Measurements from ENCODE around the gene SKAP1.
"Not testable (repeated sequence)": the region's sequence is repeated elsewhere in the genome, so short reads cannot be mapped to it uniquely, and the experiment has no call there.

The SKAP1 gene

DNA sequence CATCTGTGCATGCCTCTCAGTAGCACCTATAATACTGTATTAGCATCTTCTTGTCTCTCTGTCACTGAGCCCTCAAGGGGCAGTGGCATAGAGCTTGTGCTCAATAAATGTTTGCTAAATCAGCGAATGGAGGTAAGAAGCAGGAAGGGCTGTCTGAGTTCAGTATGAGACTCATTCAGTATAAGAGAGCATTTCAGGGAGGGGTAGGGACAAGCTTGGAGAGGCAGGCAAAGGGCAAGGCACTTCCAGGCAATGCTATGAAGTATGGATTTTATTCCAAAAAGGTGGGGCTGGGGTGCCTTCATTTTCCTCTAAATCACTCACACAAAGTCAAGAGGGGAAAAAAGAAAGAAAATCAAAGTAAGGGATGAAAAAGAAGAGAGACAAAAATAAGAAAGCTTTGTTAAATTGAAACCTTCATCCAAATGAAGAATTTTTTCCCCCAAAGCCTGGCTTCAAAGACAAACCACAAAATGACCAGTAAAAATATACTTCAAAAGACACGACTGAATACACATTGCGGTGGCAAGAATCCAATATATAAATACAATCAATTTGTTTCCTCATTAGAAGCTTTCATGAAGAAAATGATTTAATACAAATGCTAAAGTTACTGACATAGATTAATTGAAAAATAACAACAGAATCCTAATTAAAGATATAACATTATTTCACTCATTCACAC lies 51.2 kb downstream of the SKAP1 start:
- Histone ChIP-seq H3K4me1 (ENCODE audit: control insufficient read depth in 1 of 2, insufficient read depth in 2 of 2, low read length in 2 of 2) (no peaks in the 10 kb centered on the region), H3K4me3 (ENCODE audit: low read depth in 1 of 2, low read length in 2 of 2) (no peak overlapping the region), H3K36me3 (ENCODE audit: control insufficient read depth in 1 of 2, insufficient read depth in 2 of 2, low read length in 2 of 2) (no peaks in the 10 kb centered on the region), H3K9me3 (ENCODE audit: control insufficient read depth in 1 of 2, low read length in 2 of 2) (no peaks in the 10 kb centered on the region), H3K27ac (ENCODE audit: low read length) (no peak overlapping the region), H3K27me3 (ENCODE audit: low read depth, low read length) (no peaks in the 10 kb centered on the region)

DNA sequence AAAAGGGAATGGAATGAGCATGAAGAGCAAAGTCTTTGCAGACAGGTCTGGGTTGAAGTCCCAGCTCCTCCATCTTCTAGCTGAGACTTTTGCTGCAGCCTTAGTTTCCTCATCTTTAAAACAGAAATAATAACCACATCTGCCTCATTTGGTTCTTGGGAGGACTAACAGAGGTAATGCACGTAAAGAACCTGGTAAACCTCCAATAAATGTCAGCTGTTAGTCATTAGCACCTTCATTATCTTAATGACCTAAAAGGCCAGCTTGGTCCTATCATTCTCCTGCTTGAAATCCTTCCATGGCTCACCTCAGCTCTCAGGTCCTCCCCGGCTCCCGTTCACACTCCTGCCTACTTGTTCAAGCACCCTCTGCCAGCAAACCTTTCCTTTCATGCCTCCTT lies 51.8 kb downstream of the SKAP1 start:
- Histone ChIP-seq H3K4me1 (ENCODE audit: control insufficient read depth in 1 of 2, insufficient read depth in 2 of 2, low read length in 2 of 2) (no peaks in the 10 kb centered on the region), H3K9me3 (ENCODE audit: control insufficient read depth in 1 of 2, low read length in 2 of 2) (no peaks in the 10 kb centered on the region), H3K4me3 (ENCODE audit: low read depth in 1 of 2, low read length in 2 of 2) (no peak overlapping the region), H3K36me3 (ENCODE audit: control insufficient read depth in 1 of 2, insufficient read depth in 2 of 2, low read length in 2 of 2) (no peaks in the 10 kb centered on the region), H3K27ac (ENCODE audit: low read length) (no peak overlapping the region), H3K27me3 (ENCODE audit: low read depth, low read length) (no peaks in the 10 kb centered on the region)

DNA sequence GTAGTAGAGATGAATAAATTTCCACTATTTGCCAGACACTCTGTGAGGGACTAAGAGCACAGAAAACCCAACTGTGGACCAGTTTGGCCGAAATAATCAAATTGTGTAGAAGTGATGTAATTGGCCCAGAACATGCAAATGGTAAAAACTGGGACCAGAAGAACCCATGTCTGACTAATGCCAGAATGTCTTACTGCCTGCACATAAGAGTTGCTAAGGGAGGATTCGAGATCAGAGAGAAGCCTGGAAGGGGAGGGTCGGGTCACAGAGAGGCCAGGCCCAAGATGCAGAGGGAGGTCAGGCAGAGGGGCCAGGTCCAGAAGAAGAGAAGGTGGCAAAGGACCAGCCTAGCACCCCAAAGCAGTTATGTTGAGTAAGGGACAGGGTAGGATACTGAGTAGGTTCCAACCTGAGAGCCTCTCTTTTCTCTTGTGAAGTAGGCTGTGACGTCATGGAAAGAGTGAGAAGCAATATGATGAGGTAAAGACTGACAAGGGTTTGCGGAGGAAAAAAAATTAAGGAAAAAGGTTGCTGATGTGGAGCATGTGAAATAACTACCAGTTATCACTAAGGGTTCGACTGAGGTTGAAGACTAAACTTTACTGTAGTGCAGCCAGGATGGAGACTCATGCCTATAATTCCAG lies 53.2 kb downstream of the SKAP1 start:
- no peaks in the 10 kb centered on the region for H3K27me3 ChIP-seq (ENCODE audit: low read depth, low read length)
- H3K9me3 ChIP-seq (ENCODE audit: control insufficient read depth in 1 of 2, low read length in 2 of 2): no peaks in the 10 kb centered on the region
- H3K4me3 ChIP-seq (ENCODE audit: low read depth in 1 of 2, low read length in 2 of 2): no peak overlapping the region
- H3K4me1 ChIP-seq (ENCODE audit: control insufficient read depth in 1 of 2, insufficient read depth in 2 of 2, low read length in 2 of 2): no peaks in the 10 kb centered on the region
- H3K36me3 ChIP-seq (ENCODE audit: control insufficient read depth in 1 of 2, insufficient read depth in 2 of 2, low read length in 2 of 2): no peaks in the 10 kb centered on the region
- H3K27ac ChIP-seq (ENCODE audit: low read length): no peak overlapping the region

DNA sequence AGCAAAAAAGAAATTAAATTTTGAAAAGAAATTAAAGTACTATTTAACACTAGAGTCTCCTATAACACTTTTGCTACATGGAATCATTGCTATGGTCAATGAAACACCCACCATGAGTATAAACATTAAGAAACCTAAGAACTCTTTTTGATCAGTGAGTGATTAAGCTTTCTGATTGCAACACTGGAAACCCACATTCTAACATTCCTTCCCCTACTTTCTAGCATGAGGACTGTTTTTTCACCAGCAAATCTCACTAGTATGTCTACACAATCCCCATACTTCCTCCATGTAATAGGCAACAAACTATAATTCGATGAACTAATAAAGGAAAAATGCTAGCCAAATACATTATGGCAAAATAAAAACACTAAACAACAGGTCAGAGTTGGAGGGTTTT lies 54.7 kb downstream of the SKAP1 start:
- Histone ChIP-seq H3K27me3 (ENCODE audit: low read depth, low read length) (peaks cover 3% of the 10 kb centered on the region), H3K27ac (ENCODE audit: low read length) (no peak overlapping the region), H3K9me3 (ENCODE audit: control insufficient read depth in 1 of 2, low read length in 2 of 2) (no peaks in the 10 kb centered on the region), H3K36me3 (ENCODE audit: control insufficient read depth in 1 of 2, insufficient read depth in 2 of 2, low read length in 2 of 2) (no peaks in the 10 kb centered on the region), H3K4me1 (ENCODE audit: control insufficient read depth in 1 of 2, insufficient read depth in 2 of 2, low read length in 2 of 2) (no peaks in the 10 kb centered on the region), H3K4me3 (ENCODE audit: low read depth in 1 of 2, low read length in 2 of 2) (no peak overlapping the region)

DNA sequence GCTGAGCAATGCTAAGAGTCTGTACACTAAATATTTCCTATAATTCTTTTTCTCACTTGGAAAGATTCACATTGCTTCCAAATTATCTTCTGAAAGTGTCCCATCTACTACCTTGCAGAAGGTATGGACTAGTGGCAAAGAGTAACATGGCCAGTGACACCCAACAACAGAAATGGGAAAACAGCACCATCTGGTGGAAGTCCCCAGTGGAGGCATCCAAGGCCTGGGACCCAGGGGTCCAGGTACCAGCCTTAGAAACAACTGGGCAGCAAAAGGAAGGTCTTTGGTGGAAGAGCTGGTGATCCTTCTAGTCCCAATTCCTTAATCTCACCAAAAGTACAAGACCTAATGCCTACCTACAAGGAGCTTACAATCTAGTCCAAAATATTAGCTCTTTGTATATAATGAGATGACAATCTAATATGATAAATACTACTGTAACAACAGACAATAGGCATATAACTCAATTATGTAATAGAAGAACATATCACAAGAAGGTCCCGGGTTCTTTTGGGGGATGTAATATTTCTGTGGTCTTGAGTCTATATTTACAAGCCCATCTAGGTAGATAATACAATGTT lies 55.3 kb downstream of the SKAP1 start:
- no peaks in the 10 kb centered on the region for H3K4me1 ChIP-seq (ENCODE audit: control insufficient read depth in 1 of 2, insufficient read depth in 2 of 2, low read length in 2 of 2)
- no peaks in the 10 kb centered on the region for H3K9me3 ChIP-seq (ENCODE audit: control insufficient read depth in 1 of 2, low read length in 2 of 2)
- no peak overlapping the region for H3K4me3 ChIP-seq (ENCODE audit: low read depth in 1 of 2, low read length in 2 of 2)
- no peak overlapping the region for H3K27ac ChIP-seq (ENCODE audit: low read length)
- no peaks in the 10 kb centered on the region for H3K36me3 ChIP-seq (ENCODE audit: control insufficient read depth in 1 of 2, insufficient read depth in 2 of 2, low read length in 2 of 2)
- peaks cover 4% of the 10 kb centered on the region for H3K27me3 ChIP-seq (ENCODE audit: low read depth, low read length)

DNA sequence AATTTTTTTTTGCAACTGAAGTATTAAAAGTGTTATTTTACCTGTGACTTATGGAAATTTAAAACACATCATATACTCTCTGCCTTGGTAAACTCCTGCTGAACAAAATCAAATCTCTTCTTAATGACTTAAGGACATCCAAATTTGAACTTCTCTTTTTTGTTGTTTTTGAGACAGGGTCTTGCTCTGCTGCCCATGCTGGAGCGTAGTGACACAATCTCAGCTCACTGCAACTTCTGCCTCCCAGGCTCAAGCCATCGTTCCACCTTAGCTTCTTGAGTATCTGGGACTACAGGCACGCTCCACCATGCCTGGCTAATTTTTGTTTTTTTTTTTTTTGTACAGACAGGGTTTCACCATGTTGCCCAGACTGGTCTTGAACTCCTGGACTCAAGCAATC lies 56.1 kb downstream of the SKAP1 start:
- Histone ChIP-seq H3K27me3 (ENCODE audit: low read depth, low read length) (peaks cover 4% of the 10 kb centered on the region), H3K27ac (ENCODE audit: low read length) (no peak overlapping the region), H3K36me3 (ENCODE audit: control insufficient read depth in 1 of 2, insufficient read depth in 2 of 2, low read length in 2 of 2) (no peaks in the 10 kb centered on the region), H3K4me1 (ENCODE audit: control insufficient read depth in 1 of 2, insufficient read depth in 2 of 2, low read length in 2 of 2) (no peaks in the 10 kb centered on the region), H3K9me3 (ENCODE audit: control insufficient read depth in 1 of 2, low read length in 2 of 2) (no peaks in the 10 kb centered on the region), H3K4me3 (ENCODE audit: low read depth in 1 of 2, low read length in 2 of 2) (no peak overlapping the region)

DNA sequence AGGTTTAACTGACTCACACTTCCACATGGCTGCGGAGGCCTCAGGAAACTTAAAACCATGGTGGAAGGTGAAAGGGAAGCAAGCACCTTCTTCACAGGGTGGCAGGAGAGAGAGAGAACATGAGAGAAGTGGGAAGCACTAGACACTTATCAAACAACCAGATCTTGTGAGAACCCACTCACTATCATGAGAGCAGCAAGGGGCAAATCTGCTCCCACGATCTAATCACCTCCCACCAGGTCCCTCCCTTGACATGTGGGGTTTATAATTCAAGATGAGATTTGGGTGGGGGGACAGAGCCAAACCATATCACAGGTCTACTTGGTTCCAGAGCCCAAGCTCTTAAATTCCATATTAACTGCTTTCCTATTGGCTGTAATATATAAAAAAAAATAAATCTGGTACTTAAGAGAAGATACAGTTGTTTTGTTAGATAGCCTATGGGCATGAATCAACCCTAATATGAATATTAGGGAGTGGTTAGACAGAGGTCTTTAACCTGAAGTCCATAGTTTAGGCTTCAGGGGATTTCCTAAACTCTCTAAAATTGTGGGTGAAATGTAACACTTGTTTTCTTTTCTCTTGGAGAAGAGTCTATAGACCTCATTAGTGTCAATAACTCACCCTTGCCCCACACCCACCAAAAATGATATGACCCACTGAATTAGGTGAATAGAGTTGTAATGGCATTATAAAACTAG lies 56.7 kb downstream of the SKAP1 start:
- H3K27me3 ChIP-seq (ENCODE audit: low read depth, low read length): peaks cover 4% of the 10 kb centered on the region
- H3K27ac ChIP-seq (ENCODE audit: low read length): no peak overlapping the region

DNA sequence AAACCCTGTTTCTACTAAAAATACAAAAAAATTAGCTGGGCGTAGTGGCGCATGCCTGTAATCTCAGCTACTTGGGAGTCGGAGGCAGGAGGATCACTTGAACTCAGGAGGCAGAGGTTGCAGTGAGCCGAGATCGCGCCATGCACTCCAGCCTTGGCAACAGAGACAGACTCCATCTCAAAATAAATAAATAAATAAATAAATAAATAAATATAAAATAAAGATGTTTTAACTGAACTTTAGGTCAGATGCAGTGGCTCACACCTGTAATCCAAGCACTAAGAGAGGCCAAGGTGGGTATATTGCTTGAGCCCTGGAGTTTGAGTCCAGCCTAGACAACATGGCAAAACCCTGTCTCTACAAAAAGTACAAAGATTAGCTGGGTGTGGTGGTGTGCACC lies 61.0 kb downstream of the SKAP1 start:
- H3K4me3 ChIP-seq (ENCODE audit: low read depth in 1 of 2, low read length in 2 of 2); H3K27ac ChIP-seq (ENCODE audit: low read length); H3K4me1 ChIP-seq (ENCODE audit: control insufficient read depth in 1 of 2, insufficient read depth in 2 of 2, low read length in 2 of 2); H3K9me3 ChIP-seq (ENCODE audit: control insufficient read depth in 1 of 2, low read length in 2 of 2); H3K36me3 ChIP-seq (ENCODE audit: control insufficient read depth in 1 of 2, insufficient read depth in 2 of 2, low read length in 2 of 2): not testable (repeated sequence)
- peaks cover 15% of the 10 kb centered on the region for H3K27me3 ChIP-seq (ENCODE audit: low read depth, low read length)

More for the DNA sequence above, 56.7 kb downstream of the SKAP1 start:
- Histone ChIP-seq H3K4me1 (ENCODE audit: control insufficient read depth in 1 of 2, insufficient read depth in 2 of 2, low read length in 2 of 2) (no peaks in the 10 kb centered on the region), H3K36me3 (ENCODE audit: control insufficient read depth in 1 of 2, insufficient read depth in 2 of 2, low read length in 2 of 2) (no peaks in the 10 kb centered on the region), H3K4me3 (ENCODE audit: low read depth in 1 of 2, low read length in 2 of 2) (no peak overlapping the region), H3K9me3 (ENCODE audit: control insufficient read depth in 1 of 2, low read length in 2 of 2) (no peaks in the 10 kb centered on the region)

DNA sequence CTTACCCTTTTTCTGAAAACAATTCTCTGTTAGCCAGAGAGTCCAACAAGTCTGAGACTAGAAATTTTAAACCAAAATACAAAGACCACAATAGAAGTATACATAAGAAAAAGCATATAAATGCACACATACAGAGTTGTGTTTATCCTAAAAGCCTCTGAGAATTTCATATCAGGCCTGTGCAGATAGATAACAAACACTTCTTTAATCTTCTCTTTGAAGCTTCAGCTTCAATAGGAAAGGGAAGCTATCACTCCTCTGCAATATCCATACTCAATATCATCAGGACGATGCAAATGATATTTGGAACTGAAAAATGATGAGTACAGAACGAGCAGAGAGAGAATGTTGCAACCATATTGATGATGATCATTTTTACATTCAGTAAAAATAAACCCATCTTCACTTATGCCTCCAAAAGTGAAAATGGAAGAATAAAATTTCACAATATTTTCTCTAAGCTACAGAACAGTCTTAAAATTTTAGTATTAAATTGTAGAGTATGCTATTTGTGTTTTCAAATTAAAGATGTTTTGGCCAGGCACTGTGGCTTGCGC lies 61.6 kb downstream of the SKAP1 start:
- Histone ChIP-seq H3K27ac (ENCODE audit: low read length) (no peak overlapping the region), H3K27me3 (ENCODE audit: low read depth, low read length) (peaks cover 15% of the 10 kb centered on the region), H3K4me3 (ENCODE audit: low read depth in 1 of 2, low read length in 2 of 2) (no peak overlapping the region)

DNA sequence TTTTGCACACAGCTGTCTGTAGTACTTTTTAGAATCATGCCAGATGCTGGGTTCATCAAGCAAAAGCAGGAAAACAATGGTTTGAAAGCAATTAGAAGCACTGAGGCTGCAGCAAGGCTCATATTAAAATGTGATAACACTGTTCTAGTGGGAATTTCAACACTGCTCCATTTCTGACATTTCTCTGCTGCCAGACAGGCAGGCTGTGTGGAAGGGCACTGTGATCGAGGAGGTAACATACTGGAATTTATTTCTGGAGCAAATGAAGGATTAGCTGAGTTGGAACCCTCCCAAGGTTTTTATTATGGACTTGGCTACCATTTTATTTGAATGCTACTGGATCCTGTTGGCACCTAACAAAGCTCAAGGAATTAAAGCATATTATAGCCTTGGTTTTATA lies 66.9 kb downstream of the SKAP1 start:
- Histone ChIP-seq H3K4me1 (ENCODE audit: control insufficient read depth in 1 of 2, insufficient read depth in 2 of 2, low read length in 2 of 2) (no peaks in the 10 kb centered on the region), H3K4me3 (ENCODE audit: low read depth in 1 of 2, low read length in 2 of 2) (no peak overlapping the region), H3K27ac (ENCODE audit: low read length) (no peak overlapping the region), H3K9me3 (ENCODE audit: control insufficient read depth in 1 of 2, low read length in 2 of 2) (no peaks in the 10 kb centered on the region), H3K27me3 (ENCODE audit: low read depth, low read length) (peaks cover 11% of the 10 kb centered on the region), H3K36me3 (ENCODE audit: control insufficient read depth in 1 of 2, insufficient read depth in 2 of 2, low read length in 2 of 2) (no peaks in the 10 kb centered on the region)

More for the DNA sequence above, 61.6 kb downstream of the SKAP1 start:
- Histone ChIP-seq H3K36me3 (ENCODE audit: control insufficient read depth in 1 of 2, insufficient read depth in 2 of 2, low read length in 2 of 2) (no peaks in the 10 kb centered on the region), H3K9me3 (ENCODE audit: control insufficient read depth in 1 of 2, low read length in 2 of 2) (no peaks in the 10 kb centered on the region), H3K4me1 (ENCODE audit: control insufficient read depth in 1 of 2, insufficient read depth in 2 of 2, low read length in 2 of 2) (no peaks in the 10 kb centered on the region)

DNA sequence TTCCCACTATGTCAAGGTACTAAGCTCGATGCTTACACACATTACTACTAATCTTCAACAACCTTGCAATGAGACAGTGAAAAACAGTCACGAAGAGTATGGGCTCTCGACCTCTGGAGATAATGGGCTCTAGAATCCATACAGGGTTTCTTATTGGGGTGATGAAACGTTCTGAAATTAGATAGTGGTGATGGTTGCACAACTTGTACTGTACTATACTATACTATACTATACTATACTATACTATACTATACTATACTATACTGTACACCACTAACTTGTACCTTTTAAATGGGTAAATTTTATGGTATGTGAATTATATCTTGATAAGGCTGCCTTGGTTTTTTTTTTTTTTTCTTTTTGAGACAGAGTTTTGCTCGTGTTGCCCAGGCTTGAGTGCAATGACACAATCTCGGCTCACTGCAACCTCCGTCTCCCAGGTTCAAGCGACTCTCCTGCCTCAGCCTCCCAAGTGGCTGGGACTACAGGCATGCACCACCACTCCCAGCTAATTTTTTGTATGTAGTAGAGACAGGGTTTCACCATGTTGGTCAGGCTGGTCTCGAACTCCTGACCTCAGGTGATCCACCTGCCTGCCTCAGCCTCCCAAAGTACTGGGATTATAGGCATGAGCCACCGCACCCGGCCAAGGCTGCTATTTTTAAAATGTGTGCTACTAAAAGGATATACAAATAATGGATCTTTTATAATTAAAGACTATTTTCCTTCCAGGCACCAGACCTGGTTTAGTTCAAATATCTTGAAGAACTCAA lies 69.0 kb downstream of the SKAP1 start:
- H3K27ac ChIP-seq (ENCODE audit: low read length); H3K4me1 ChIP-seq (ENCODE audit: control insufficient read depth in 1 of 2, insufficient read depth in 2 of 2, low read length in 2 of 2); H3K36me3 ChIP-seq (ENCODE audit: control insufficient read depth in 1 of 2, insufficient read depth in 2 of 2, low read length in 2 of 2); H3K4me3 ChIP-seq (ENCODE audit: low read depth in 1 of 2, low read length in 2 of 2); H3K27me3 ChIP-seq (ENCODE audit: low read depth, low read length); H3K9me3 ChIP-seq (ENCODE audit: control insufficient read depth in 1 of 2, low read length in 2 of 2): not testable (repeated sequence)

Data from muscle layer of duodenum (tissue), 2 donors.